ENCODE data around the gene KRTAP19-1.

The KRTAP19-1 gene

DNA sequence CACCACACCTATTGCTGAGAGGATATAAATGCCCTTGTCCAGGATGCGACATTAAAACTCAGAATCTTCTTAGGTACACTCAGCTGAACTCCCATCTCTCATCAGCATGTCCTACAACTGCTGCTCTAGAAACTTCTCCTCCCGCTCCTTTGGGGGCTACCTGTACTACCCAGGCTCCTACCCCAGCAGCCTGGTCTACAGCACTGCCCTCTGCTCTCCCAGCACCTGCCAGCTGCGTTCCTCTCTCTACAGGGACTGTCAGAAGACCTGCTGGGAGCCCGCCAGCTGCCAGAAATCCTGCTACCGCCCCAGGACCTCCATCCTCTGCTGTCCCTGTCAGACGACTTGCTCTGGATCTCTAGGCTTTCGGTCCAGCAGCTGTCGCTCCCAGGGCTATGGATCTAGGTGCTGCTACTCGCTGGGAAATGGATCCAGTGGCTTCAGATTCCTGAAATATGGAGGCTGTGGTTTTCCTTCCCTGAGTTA, 50.0 kb downstream of the KRTAP19-1 start, which contains the start of gene KRTAP13-4:
Gene KRTAP13-4 (plus strand): TSS at position 51 of the 486 bp plus-strand sequence. CDS start 56 bp downstream, at position 107.
- no peak for DNase-seq (ENCODE audit: extremely low read depth, low read depth)
- TF ChIP-seq, protein P1, sequence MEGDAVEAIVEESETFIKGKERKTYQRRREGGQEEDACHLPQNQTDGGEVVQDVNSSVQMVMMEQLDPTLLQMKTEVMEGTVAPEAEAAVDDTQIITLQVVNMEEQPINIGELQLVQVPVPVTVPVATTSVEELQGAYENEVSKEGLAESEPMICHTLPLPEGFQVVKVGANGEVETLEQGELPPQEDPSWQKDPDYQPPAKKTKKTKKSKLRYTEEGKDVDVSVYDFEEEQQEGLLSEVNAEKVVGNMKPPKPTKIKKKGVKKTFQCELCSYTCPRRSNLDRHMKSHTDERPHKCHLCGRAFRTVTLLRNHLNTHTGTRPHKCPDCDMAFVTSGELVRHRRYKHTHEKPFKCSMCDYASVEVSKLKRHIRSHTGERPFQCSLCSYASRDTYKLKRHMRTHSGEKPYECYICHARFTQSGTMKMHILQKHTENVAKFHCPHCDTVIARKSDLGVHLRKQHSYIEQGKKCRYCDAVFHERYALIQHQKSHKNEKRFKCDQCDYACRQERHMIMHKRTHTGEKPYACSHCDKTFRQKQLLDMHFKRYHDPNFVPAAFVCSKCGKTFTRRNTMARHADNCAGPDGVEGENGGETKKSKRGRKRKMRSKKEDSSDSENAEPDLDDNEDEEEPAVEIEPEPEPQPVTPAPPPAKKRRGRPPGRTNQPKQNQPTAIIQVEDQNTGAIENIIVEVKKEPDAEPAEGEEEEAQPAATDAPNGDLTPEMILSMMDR (IDR thresholded peaks at IDR 0.05; ENCODE audit: low read depth, low read length): no peak

All from AG09319 (cell line).